Body of pancreas (tissue), 4 donors: ENCODE data around the gene SRPK2.

Experiments used
- POLR2A ChIP-seq, 3 donors: fragments of 450-650 bp; IDR thresholded peaks; one replicate each; pipeline ENCODE4 v1.6.1; 2016; ENCODE audit warnings: antibody characterized with exemption in 3 of 3, mild to moderate bottlenecking in 2 of 3
- TF ChIP-seq, protein P1 (sequence below), 7 experiments: fragments of 450-650 bp in 4 of 7; fragments of 200-600 bp in 3 of 7; sonication (generic) in 3 of 7; IDR thresholded peaks; one replicate each; pipeline ENCODE4 v1.5.1; 2016 to 2019; ENCODE audit warnings: antibody characterized with exemption in 7 of 7

- TF ChIP-seq, protein P1, sequence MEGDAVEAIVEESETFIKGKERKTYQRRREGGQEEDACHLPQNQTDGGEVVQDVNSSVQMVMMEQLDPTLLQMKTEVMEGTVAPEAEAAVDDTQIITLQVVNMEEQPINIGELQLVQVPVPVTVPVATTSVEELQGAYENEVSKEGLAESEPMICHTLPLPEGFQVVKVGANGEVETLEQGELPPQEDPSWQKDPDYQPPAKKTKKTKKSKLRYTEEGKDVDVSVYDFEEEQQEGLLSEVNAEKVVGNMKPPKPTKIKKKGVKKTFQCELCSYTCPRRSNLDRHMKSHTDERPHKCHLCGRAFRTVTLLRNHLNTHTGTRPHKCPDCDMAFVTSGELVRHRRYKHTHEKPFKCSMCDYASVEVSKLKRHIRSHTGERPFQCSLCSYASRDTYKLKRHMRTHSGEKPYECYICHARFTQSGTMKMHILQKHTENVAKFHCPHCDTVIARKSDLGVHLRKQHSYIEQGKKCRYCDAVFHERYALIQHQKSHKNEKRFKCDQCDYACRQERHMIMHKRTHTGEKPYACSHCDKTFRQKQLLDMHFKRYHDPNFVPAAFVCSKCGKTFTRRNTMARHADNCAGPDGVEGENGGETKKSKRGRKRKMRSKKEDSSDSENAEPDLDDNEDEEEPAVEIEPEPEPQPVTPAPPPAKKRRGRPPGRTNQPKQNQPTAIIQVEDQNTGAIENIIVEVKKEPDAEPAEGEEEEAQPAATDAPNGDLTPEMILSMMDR (IDR thresholded peaks at IDR 0.05): no peak
- no peak for TF ChIP-seq POLR2A (IDR thresholded peaks at IDR 0.05)
Observed at GRCh38 chr7:105067691-105068090, 321.0 kb downstream of the SRPK2 start.
